GM12875 (cell line): Measurements from ENCODE around the gene EML3.

Source experiments
- H3K4me3 ChIP-seq: one replicate; pipeline ENCODE4 v1.5.1; 2011; ENCODE audit warnings: low read depth, low read length, control low read depth
- TF ChIP-seq, protein P1 (sequence below): IDR thresholded peaks from 2 replicates; pipeline ENCODE4 v1.5.1; 2011; ENCODE audit warnings: low read depth, mild to moderate bottlenecking, control low read depth, inconsistent platforms, low read length, moderate library complexity, borderline replicate concordance; ENCODE audit not compliant: insufficient read depth

Gene EML3

GRCh38 chr11:62615521-62615920 lies 2.9 kb upstream of the EML3 start:
- TF ChIP-seq, protein P1, sequence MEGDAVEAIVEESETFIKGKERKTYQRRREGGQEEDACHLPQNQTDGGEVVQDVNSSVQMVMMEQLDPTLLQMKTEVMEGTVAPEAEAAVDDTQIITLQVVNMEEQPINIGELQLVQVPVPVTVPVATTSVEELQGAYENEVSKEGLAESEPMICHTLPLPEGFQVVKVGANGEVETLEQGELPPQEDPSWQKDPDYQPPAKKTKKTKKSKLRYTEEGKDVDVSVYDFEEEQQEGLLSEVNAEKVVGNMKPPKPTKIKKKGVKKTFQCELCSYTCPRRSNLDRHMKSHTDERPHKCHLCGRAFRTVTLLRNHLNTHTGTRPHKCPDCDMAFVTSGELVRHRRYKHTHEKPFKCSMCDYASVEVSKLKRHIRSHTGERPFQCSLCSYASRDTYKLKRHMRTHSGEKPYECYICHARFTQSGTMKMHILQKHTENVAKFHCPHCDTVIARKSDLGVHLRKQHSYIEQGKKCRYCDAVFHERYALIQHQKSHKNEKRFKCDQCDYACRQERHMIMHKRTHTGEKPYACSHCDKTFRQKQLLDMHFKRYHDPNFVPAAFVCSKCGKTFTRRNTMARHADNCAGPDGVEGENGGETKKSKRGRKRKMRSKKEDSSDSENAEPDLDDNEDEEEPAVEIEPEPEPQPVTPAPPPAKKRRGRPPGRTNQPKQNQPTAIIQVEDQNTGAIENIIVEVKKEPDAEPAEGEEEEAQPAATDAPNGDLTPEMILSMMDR: no peak

DNA sequence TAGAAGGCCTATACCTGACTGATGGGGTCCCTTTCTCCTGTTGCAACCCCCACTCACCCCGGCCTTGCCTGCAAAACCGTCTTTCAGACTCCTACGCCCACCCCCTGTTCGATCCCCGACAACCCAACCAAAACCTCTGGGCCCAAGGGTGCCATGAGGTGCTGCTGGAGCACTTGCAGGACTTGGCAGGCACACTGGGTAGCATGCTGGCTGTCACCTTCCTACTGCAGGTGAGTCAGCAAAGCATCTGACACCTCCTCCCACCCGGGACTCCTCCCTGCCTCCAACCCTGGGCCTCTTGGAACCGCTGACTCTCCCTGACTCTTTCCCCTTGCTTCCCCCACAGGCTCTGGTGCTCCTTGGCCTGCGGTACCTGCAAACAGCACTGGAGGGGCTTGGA lies 1.7 kb upstream of the EML3 start:
- TF ChIP-seq, protein P1: no peak

More at GRCh38 chr11:62615521-62615920, 2.9 kb upstream of the EML3 start:
- no peak overlapping the region for H3K4me3 ChIP-seq

GRCh38 chr11:62613291-62613778 lies 760 bp upstream of the EML3 start:
- no peak overlapping the region for H3K4me3 ChIP-seq
- TF ChIP-seq, protein P1: no peak

More for the DNA sequence above, 1.7 kb upstream of the EML3 start:
- H3K4me3 ChIP-seq: no peak overlapping the region

DNA sequence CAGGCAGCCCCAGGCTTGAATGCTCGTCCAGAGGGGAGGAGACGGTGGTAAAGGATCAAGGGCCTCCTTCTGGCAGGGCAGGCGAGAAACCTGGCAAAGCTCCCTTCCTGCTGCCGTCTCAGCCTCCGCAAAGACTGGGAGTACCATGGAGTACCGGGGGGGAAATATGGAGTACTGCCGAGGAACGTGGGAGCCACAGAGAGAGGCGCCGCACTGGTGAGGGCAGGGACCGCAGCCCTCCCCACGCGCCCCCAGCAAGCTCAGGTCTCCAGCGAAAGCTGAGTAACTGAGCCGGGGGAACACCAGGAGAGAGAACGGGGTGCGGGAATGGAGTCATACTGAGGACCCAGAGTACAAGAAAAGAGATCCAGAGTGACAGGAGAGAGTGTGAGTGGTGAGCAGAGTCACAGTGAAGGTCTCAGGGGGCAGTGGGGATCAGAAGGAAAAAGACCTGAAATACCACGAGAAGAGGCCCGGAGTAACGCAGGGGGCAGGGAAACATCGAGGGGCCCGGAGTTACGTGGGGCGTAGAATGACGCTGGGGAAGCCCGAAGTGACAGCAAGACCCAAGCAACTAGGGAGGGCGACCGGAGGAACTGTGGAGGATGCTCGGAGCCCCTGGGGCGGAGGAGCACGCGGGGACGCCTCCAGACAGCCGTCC lies 740 bp downstream of the EML3 start:
- peak overlapping the region; percentile 83 for H3K4me3 ChIP-seq
- TF ChIP-seq, protein P1: no peak

GRCh38 chr11:62610814-62611704 lies 1.5 kb downstream of the EML3 start:
- TF ChIP-seq, protein P1: no peak
- H3K4me3 ChIP-seq: peak overlapping the region; percentile 83

GRCh38 chr11:62610403-62610802 lies 2.2 kb downstream of the EML3 start:
- no peak overlapping the region for H3K4me3 ChIP-seq
- TF ChIP-seq, protein P1: no peak
